GM12878 (cell line): ENCODE measurements around the gene SPAG16. TPM values are rescaled to one million over a fixed set of nuclear protein-coding genes. Genes with fewer than 3 reads are reported as not detected.

Experiments used
- BMI1 ChIP-seq: fragments of 450-650 bp; IDR thresholded peaks from 2 replicates; pipeline ENCODE4 v1.6.1; 2016; ENCODE audit warnings: mild to moderate bottlenecking, moderate library complexity, borderline replicate concordance
- HDAC2 ChIP-seq: fragments of 200-600 bp; sonication (generic); IDR thresholded peaks from 2 replicates; pipeline ENCODE4 v1.6.1; 2017
- IKZF1 ChIP-seq: fragments of 450-650 bp; conservative IDR thresholded peaks from 2 replicates; pipeline ENCODE4 v1.6.1; 2017; ENCODE audit warnings: antibody characterized with exemption, mild to moderate bottlenecking
- MAX ChIP-seq: IDR thresholded peaks from 2 replicates; pipeline ENCODE4 v1.6.1; 2012; ENCODE audit warnings: low read depth, low read length, improper control_type of control experiment
- polyA plus RNA-seq, 11 experiments: library from polyadenylated mRNA; depleted of rRNA in 4 of 11; unstranded in 6 of 11; stranded (reverse) in 5 of 11; fragments of >200 nt; fragmentation: Nextera tagmentation in 4 of 11; fragmentation: Illumina TruSeq in 1 of 11; extraction: Ambion mirVana in 4 of 11; extraction: Trizol in 1 of 11; gene quantifications; 1 replicate in 1 of 11; 2 replicates in 10 of 11; pipeline versions ENCODE4 v1.2.1 to v1.2.3, GENCODE V29; 2011 to 2016; ENCODE audit warnings: inconsistent platforms in 2 of 11, missing spikeins in 2 of 11, low read depth in 1 of 11
- total RNA-seq, 4 experiments: library from RNA; depleted of rRNA in 3 of 4; stranded (reverse); fragments of >200 nt in 3 of 4; fragmentation: Illumina TruSeq in 1 of 4; extraction: Trizol in 1 of 4; gene quantifications; 2 replicates each; pipeline versions ENCODE4 v1.2.1 to v1.2.3, GENCODE V29; 2013 to 2021
- TF ChIP-seq, protein P1 (sequence below): fragments of 450-650 bp; formaldehyde crosslinking; IDR thresholded peaks from 2 replicates; pipeline ENCODE4 v1.5.0; 2022; ENCODE audit warnings: mild to moderate bottlenecking, missing genetic modification characterization
- TF ChIP-seq, protein P2 (sequence below): fragments of 150-350 bp; IDR thresholded peaks from 2 replicates; pipeline ENCODE4 v1.6.1; 2014; ENCODE audit warnings: mild to moderate bottlenecking, low read depth, low read length
- TF ChIP-seq, protein P3 (sequence below): IDR thresholded peaks from 2 replicates; pipeline ENCODE4 v1.6.1; 2011; ENCODE audit warnings: borderline replicate concordance, low read depth, mild to moderate bottlenecking, moderate library complexity, mixed read lengths, low read length; ENCODE audit not compliant: insufficient read depth; ENCODE audit errors: extremely low read length

Gene SPAG16
- total and polyA plus RNA-seq, 10 of the 15 experiments (the other 5 are each of a cell fraction or from before 2014, with no cell fraction given), result 6.0 to 25.0 (median 15.2) TPM

DNA sequence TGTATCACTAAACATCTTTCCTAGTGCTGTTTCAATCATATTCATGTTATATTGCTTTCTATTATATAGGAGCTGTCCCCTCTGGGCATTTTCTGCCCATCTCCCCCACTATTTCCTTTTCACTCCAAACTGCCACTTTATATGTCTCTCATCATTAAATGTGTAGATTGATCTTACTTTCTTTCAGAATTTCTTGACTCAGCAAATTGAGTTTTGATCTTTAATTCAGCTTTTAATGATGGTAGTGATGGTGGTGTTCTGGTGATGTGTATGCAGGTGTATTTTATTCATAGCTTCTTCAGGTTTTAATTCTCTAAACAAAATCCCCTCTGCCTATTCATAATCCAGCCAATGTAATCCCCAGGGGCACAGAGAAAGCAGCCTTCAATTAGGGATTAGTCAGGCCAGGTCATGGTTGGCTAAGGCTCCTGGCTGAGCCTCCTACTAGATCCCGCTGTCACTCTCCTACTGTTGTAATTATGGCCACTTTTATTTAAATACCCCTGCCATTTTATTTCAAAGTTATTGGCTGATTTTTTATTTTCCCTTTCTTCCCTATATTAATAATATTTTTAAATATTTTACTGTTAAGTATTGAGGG lies 325.4 kb downstream of the SPAG16 start (continued):
- TF ChIP-seq, protein P1, sequence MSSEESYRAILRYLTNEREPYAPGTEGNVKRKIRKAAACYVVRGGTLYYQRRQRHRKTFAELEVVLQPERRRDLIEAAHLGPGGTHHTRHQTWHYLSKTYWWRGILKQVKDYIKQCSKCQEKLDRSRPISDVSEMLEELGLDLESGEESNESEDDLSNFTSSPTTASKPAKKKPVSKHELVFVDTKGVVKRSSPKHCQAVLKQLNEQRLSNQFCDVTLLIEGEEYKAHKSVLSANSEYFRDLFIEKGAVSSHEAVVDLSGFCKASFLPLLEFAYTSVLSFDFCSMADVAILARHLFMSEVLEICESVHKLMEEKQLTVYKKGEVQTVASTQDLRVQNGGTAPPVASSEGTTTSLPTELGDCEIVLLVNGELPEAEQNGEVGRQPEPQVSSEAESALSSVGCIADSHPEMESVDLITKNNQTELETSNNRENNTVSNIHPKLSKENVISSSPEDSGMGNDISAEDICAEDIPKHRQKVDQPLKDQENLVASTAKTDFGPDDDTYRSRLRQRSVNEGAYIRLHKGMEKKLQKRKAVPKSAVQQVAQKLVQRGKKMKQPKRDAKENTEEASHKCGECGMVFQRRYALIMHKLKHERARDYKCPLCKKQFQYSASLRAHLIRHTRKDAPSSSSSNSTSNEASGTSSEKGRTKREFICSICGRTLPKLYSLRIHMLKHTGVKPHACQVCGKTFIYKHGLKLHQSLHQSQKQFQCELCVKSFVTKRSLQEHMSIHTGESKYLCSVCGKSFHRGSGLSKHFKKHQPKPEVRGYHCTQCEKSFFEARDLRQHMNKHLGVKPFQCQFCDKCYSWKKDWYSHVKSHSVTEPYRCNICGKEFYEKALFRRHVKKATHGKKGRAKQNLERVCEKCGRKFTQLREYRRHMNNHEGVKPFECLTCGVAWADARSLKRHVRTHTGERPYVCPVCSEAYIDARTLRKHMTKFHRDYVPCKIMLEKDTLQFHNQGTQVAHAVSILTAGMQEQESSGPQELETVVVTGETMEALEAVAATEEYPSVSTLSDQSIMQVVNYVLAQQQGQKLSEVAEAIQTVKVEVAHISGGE (CRISPR knock-in tag), result no peak
- TF ChIP-seq BMI1 (no peak), HDAC2 (no peak), IKZF1 (no peak), MAX (no peak)
- TF ChIP-seq, protein P2, sequence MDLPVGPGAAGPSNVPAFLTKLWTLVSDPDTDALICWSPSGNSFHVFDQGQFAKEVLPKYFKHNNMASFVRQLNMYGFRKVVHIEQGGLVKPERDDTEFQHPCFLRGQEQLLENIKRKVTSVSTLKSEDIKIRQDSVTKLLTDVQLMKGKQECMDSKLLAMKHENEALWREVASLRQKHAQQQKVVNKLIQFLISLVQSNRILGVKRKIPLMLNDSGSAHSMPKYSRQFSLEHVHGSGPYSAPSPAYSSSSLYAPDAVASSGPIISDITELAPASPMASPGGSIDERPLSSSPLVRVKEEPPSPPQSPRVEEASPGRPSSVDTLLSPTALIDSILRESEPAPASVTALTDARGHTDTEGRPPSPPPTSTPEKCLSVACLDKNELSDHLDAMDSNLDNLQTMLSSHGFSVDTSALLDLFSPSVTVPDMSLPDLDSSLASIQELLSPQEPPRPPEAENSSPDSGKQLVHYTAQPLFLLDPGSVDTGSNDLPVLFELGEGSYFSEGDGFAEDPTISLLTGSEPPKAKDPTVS, result no peak
- TF ChIP-seq, protein P3, sequence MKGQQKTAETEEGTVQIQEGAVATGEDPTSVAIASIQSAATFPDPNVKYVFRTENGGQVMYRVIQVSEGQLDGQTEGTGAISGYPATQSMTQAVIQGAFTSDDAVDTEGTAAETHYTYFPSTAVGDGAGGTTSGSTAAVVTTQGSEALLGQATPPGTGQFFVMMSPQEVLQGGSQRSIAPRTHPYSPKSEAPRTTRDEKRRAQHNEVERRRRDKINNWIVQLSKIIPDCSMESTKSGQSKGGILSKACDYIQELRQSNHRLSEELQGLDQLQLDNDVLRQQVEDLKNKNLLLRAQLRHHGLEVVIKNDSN, result no peak
